Measurements from ENCODE around the gene NIM1K.
"Not testable (repeated sequence)": the region's sequence is repeated elsewhere in the genome, so short reads cannot be mapped to it uniquely, and the experiment has no call there.

The NIM1K gene

DNA sequence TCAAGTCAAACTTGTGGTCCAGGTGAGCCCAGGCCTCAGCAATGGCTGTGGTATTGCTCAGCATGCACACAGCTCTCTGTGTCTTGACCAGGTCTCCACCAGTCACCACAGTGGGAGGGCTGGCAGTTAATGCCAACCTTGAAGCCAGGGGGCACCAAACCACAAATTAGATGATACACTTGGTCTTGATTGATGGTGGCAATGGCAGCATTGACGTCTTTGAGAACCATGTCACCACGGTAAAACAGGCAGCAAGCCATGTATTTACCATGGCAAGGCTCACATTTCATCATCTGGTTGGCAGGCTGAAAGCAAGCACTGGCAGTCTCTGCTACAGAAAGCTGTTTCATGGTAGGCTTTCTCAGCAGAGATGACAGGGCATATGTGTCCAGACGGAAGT lies 40.0 kb downstream of the NIM1K start:
- no peak overlapping the region for H3K4me3 ChIP-seq (ENCODE audit: low read length)
- TF ChIP-seq ZNF274 (IDR thresholded peaks at IDR 0.05; ENCODE audit: low read depth, low read length): no peak

DNA sequence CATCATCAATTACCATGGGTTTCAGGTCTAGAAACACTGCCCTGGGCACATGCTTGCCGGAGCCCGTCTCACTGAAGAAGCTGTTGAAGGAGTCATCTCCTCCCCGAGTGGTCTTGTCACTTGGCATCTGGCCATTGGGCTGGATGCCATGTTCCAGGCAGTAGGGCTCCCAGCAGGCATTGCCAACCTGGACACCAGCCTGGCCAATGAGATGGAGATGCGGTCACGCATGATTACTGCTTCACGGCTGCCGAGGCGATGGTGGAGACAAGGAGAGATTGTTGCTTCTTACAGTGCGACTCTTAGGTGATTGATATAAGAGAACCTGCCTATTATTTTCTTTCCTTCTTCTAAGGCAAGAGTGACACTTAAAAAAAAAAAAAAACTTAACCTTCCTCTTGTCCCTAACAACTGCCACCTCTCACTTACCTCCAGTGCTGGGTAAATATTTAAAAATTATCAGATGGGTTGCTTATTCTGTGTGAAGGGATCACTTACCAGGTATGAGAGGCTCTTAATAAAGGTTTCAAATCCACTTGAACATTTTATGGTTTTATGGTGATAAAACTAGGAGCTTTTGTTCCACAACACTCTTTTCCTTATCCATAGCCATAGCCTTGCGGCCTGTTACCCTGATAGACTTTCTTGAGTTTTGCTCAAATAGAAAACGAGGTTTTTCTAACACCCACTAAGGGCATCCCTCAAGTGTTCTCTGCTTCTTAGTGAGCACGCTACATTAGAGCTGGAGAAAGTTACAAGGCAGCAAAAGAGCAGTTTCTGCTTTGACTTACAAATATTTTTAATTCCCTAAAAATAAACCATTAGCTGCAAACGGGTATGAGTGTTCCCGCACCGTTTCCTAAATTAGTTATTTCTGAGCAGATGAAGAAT lies 41.2 kb downstream of the NIM1K start:
- no peak overlapping the region for H3K4me3 ChIP-seq (ENCODE audit: low read length)
- no peak for TF ChIP-seq ZNF274 (IDR thresholded peaks at IDR 0.05; ENCODE audit: low read depth, low read length)

DNA sequence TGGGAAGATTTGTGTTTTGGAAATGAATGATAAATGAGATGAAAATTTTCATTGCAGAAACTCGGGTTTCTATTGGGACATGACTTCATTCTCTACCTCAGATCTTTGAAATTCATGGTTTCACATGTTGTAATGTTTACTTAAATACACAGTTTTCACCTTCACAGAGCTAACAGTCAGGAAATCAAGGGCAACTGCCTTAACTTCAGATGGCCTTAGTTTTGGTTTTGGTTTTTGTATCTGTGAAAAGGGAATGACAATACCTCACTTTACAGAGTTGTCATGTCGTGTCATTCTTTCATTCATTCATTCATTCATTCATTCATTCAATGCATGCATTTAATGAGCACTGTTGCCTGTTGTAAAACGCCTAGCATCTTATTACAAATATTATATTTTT lies 41.9 kb downstream of the NIM1K start:
- no peak overlapping the region for H3K4me3 ChIP-seq (ENCODE audit: low read length)
- TF ChIP-seq ZNF274 (IDR thresholded peaks at IDR 0.05; ENCODE audit: low read depth, low read length): no peak

DNA sequence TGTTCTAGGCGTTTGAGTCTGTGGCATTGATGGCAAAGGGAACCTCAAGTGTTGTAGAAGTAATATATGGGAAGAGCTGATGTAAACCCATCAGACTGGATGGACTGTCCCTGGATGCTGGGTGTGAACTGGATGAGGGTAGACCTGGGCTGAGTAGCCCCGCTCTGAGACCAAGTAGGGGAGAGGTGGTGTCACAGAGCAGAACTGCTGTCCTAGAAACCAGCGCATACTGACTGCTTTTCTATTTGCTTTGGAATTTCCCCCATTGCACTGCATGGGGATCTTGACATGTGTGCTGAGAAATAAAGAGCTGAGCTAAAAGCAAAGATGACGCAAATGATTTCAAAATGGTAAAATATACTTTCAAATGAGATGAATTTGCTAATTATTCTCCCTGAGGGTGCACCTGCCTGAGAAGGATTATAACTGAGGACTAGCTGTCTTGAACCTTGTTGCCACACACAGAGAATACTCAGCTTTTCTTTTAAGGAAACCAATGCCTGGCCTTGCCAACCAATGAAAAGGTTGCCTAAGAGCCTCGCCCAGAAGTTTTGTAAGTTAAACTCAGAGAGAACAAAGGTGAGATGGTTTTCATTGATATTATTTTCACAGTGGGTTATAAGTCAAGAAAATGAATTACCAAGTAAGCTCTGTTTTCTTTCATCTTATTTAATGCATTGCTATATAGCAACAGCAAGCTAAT lies 44.8 kb downstream of the NIM1K start:
- TF ChIP-seq ZNF274 (IDR thresholded peaks at IDR 0.05; ENCODE audit: low read depth, low read length): no peak

DNA sequence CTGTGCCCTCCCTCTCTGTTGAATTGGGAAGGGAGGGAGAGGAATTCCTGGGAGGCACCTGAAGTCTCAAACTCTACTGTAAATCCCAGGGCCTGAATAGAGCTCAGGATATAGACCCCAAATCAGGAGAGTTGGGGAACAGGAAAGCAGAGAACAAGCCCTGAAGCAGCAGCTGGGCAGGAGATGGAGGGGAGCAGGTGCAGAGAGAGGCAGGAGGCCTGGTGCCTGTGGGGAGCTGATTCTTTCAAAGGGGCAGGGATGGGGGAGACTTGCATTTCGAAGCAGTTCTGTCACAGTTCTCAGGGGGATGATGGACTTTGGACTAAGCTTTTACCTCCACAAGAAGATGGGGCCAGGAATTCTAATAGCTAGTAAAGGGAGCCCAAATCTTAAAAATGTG lies 50.2 kb downstream of the NIM1K start:
- H3K4me3 ChIP-seq (ENCODE audit: low read length): no peak overlapping the region
- TF ChIP-seq ZNF274 (IDR thresholded peaks at IDR 0.05; ENCODE audit: low read depth, low read length): no peak

More for the DNA sequence above, 44.8 kb downstream of the NIM1K start:
- H3K4me3 ChIP-seq (ENCODE audit: low read length): no peak overlapping the region

DNA sequence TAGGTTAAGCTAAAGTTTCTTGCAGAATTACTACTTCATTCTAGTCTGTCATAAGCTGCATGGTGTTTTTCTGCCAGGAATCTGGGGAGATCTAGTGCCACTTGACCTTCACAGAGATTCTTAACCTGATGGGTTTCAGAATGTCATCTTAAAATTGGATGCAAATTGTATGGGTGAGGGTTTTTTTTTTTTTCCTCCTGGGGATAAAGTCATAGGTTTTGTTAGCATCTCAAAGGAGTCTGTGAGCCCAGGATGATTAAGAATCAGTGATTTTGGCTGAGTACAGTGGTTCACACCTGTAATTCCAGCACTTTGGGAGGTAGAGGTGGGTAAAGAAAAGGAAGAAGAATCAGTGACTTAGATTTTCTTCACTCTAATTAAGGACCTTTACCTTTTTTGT lies 51.2 kb downstream of the NIM1K start:
- no peak for TF ChIP-seq ZNF274 (IDR thresholded peaks at IDR 0.05; ENCODE audit: low read depth, low read length)

DNA sequence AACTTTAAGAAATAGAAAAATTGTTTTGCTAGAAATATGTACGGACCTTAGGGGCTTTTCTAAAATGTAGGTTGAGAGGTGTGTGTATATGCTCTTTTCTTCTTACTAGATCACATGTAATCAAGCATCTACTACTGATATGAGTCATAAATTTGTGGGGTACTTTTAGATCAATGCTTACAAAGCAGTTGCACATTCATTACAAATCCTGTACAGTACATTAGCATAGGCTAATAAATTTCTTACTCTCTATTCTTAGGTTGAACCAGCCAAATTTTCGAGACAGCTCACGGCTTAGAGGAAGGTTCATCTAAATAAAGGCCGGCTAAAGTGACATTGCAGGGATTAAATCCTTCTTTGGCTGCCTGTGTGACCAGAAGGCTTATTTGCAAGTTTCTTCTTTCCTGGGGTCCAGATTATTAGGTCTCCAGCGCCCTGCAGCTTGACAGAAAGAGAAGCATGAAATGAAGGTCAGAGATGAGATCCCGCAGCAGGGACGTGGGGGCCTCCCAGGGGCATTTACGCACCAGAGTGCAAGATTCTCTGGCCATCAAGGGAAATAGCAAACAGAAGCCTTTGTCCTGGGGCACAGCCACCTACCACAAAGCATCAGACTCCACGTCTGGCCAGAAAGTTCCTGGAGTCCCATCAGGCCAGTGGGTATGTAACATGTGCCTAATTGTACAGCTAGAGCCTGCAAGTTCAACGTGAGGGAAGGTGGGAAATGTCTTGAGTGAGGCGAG lies 53.0 kb downstream of the NIM1K start:
- no peak overlapping the region for H3K4me3 ChIP-seq (ENCODE audit: low read length)
- TF ChIP-seq ZNF274 (IDR thresholded peaks at IDR 0.05; ENCODE audit: low read depth, low read length): no peak

More for the DNA sequence above, 51.2 kb downstream of the NIM1K start:
- no peak overlapping the region for H3K4me3 ChIP-seq (ENCODE audit: low read length)

DNA sequence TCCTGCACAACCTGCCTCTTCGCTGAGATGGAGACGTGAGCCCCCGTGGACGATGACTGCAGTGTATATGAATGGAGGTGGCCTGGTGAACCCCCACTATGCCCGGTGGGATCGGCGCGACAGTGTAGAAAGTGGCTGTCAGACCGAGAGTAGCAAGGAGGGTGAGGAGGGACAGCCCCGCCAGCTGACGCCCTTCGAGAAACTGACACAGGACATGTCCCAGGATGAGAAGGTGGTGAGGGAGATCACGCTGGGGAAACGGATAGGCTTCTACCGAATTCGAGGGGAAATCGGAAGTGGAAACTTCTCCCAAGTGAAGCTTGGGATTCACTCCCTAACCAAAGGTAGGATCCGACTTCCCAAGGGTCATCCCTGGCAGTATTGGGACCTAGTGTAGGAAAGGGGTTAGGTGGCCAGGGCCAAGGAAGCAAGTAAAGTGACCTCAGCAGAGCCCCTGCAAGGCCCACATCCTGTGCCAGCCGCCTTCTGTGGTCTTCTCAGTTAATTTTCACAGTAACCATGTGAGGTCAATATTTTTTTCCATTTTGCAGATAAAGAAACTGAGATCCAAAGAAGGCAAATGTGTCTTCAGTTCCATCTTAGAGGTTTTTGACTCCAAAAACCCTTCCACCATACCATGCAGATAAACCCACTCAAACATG lies 53.8 kb downstream of the NIM1K start:
- no peak overlapping the region for H3K4me3 ChIP-seq (ENCODE audit: low read length)
- no peak for TF ChIP-seq ZNF274 (IDR thresholded peaks at IDR 0.05; ENCODE audit: low read depth, low read length)

DNA sequence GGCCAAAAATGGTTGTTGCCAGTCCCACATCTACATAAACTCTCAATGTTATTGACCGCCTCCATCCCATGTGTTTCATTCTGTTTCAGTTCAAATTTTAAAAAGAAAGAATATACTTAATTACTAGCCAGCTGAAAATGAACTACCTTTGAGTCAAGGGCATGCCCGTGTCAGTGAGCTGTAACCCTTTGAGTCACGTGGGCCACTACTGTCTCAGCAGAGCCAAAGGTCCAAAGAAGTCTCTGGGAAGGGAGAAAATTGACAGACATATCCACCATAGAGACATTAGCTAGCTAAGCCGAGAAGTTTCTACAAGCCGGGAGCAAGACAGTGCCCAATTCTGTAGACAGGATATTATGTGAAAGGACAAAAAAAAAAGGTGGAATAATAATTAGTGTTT lies 59.7 kb downstream of the NIM1K start:
- no peak for TF ChIP-seq ZNF274 (IDR thresholded peaks at IDR 0.05; ENCODE audit: low read depth, low read length)
- H3K4me3 ChIP-seq (ENCODE audit: low read length): no peak overlapping the region

DNA sequence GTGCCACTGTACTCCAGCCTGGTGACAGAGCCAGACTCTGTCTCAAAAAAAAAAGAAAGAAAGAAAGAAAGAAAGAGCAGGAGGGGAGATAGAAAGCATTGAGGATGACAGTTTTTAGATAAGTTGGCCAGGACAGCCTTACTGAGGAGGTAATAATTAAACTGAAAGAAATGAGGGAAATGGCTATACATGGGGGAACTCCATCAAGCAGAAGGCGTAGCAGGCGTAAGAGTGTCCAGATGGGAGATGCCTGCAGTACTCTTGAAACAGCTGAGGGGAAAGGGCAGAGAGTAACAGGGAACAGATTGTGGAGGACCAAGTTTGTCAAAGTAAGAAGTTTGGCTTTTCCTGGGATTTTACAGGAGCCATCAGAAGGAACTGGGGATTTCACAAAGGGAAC lies 63.7 kb downstream of the NIM1K start:
- no peak for TF ChIP-seq ZNF274 (IDR thresholded peaks at IDR 0.05; ENCODE audit: low read depth, low read length)
- H3K4me3 ChIP-seq (ENCODE audit: low read length): peak overlapping the region; percentile 14; the same call in 1 of the 2 replicates

DNA sequence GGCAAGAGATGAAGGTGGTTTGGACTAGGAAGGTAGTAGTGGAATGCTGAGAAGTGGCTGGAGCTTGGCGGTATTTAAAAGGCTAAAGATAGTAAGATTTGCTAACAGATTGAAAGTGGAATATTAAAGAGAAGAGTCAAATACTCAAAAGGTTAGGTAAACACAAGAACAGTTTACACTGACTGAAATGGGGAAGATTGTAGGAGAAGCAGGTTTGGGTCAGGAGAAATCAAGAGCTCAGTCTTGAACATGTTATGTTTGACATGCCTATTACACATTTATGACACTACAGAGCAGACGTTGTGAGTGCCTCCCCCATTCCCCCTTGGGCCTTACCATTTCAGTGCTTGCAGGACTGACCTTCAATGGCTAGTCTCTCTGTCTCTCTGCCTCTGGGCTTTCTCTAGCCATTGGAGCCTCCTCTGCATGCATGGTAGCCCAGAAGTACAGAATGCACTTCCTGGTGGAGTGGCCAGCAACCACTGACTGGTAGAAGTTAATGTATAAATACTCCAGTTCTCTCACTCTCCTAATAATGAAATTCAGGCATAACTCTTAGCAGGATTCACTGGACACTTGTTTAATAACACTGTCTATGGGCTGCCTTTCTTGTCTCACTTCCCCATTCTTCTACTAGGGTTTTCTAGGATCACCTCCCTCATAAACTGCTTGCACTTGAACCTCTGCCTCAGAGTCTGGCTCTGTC lies 64.4 kb downstream of the NIM1K start:
- peak overlapping the region; percentile 14; the same call in 1 of the 2 replicates for H3K4me3 ChIP-seq (ENCODE audit: low read length)
- no peak for TF ChIP-seq ZNF274 (IDR thresholded peaks at IDR 0.05; ENCODE audit: low read depth, low read length)

DNA sequence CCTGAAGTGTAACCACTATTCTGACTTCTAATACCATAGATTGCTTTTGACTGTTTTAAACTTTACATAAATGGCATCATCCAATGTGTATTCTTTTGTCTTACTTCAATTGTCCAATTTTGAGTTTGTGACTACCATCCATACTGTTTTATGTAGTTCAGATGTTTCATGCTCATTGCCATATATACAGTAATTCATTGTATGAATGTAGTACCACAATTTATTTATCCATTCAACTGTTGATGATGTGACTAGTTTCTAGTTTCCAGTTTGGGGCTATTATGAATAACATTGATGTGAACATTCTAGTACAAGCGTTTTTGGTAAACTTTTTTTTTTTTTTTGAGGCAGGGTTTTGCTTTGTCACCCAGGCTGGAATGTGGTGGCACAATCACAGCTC lies 66.1 kb downstream of the NIM1K start:
- no peak for TF ChIP-seq ZNF274 (IDR thresholded peaks at IDR 0.05; ENCODE audit: low read depth, low read length)
- no peak overlapping the region for H3K4me3 ChIP-seq (ENCODE audit: low read length)

DNA sequence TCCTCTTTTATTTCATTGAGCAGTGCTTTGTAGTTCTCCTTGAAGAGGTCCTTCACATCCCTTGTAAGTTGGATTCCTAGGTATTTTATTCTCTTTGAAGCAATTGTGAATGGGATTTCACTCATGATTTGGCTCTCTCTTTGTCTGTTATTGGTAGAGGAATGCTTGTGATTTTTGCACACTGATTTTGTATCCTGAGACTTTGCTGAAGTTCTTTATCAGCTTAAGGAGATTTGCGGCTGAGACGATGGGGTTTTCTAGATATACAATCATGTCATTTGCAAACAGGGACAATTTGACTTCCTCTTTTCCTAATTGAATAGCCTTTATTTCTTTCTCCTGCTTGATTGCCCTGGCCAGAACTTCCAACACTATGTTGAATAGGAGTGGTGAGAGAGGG lies 70.2 kb downstream of the NIM1K start:
- not testable (repeated sequence) for H3K4me3 ChIP-seq (ENCODE audit: low read length)
